Endodermal cell (in vitro differentiated cells): ENCODE results near the gene LGALS12. TPM values are rescaled to one million over a fixed set of nuclear protein-coding genes. Genes with fewer than 3 reads are reported as not detected.

Experiments
- DNase-seq: peaks from one replicate; pipeline ENCODE4 v3.0.0-alpha.2; 2017
- H3K27ac ChIP-seq: 2 replicates; pipeline ENCODE4 v1.5.1; 2013; ENCODE audit warnings: mild to moderate bottlenecking, low read depth, low read length, moderate library complexity
- H3K27me3 ChIP-seq: 2 replicates; pipeline ENCODE4 v1.6.1; 2013; ENCODE audit warnings: mild to moderate bottlenecking, low read length, moderate library complexity; ENCODE audit not compliant: insufficient read depth, control insufficient read depth, poor library complexity, severe bottlenecking
- H3K36me3 ChIP-seq: 2 replicates; pipeline ENCODE4 v1.7.0; 2013; ENCODE audit warnings: mild to moderate bottlenecking, low read length, moderate library complexity; ENCODE audit not compliant: control insufficient read depth, insufficient read depth
- H3K4me1 ChIP-seq: one replicate; pipeline ENCODE4 v1.7.0; 2013; ENCODE audit warnings: low read length; ENCODE audit not compliant: control insufficient read depth, insufficient read depth
- H3K4me3 ChIP-seq: 2 replicates; pipeline ENCODE4 v1.5.1; 2013; ENCODE audit warnings: mild to moderate bottlenecking, low read length, moderate library complexity
- H3K9ac ChIP-seq: 2 replicates; pipeline ENCODE4 v1.6.1; 2013; ENCODE audit warnings: mild to moderate bottlenecking, low read length, moderate library complexity; ENCODE audit not compliant: poor library complexity, severe bottlenecking; ENCODE audit errors: extremely low read depth
- H3K9me3 ChIP-seq: 2 replicates; pipeline ENCODE4 v1.6.1; 2013; ENCODE audit warnings: mild to moderate bottlenecking, low read length, moderate library complexity; ENCODE audit not compliant: control insufficient read depth
- H3K27ac Mint-ChIP-seq: 2 replicates; pipeline ENCODE4 v1.8.0; 2020; ENCODE audit warnings: mixed read lengths
- H3K27me3 Mint-ChIP-seq: 2 replicates; pipeline ENCODE4 v1.8.0; 2021; ENCODE audit warnings: mild to moderate bottlenecking, mixed read lengths; ENCODE audit not compliant: insufficient read depth
- H3K36me3 Mint-ChIP-seq: 2 replicates; pipeline ENCODE4 v1.8.0; 2020; ENCODE audit warnings: low read depth, mixed read lengths
- H3K4me1 Mint-ChIP-seq: 2 replicates; pipeline ENCODE4 v1.8.0; 2020; ENCODE audit warnings: mixed read lengths
- H3K4me3 Mint-ChIP-seq: 2 replicates; pipeline ENCODE4 v1.8.0; 2020; ENCODE audit warnings: mild to moderate bottlenecking, moderate library complexity, mixed read lengths
- H3K9me3 Mint-ChIP-seq: 2 replicates; pipeline ENCODE4 v1.8.0; 2020; ENCODE audit warnings: mild to moderate bottlenecking, mixed read lengths
- CTCF ChIP-seq: fragments of 200-600 bp; sonication (generic); conservative IDR thresholded peaks from 2 replicates; pipeline ENCODE4 v1.5.0; 2021; ENCODE audit warnings: antibody characterized with exemption, mild to moderate bottlenecking
- WGBS, 2 experiments: methylation state at CpG; one replicate each; pipeline versions ENCODE4 v1.1.5 to v1.1.7; 2013; ENCODE audit warnings: missing lambda C conversion rate in 2 of 2, mixed read lengths in 1 of 2; ENCODE audit not compliant: insufficient coverage in 1 of 2, insufficient read length in 1 of 2; 5-methylcytosine and 5-hydroxymethylcytosine counted together
- total RNA-seq, 2 donors: library from RNA; stranded (reverse); fragmentation: NEBNext Ultra II Directional in 1 of 2; extraction: Animal tissue kit (Norgen Biotek cat#: 25700) in 1 of 2; gene quantifications; 2 replicates in 1 of 2; 3 replicates in 1 of 2; pipeline ENCODE4 v1.2.1, GENCODE V29; 2021

The LGALS12 gene
- total RNA-seq, 2 donors from 2014 or later, result 6.7 to 15.9 TPM

- no peaks in the 10 kb centered on the region for H3K27me3 ChIP-seq
- H3K9ac ChIP-seq, result no peak overlapping the region
- Mint-ChIP-seq H3K27ac (peak overlapping the region; percentile 80), H3K4me3 (peak overlapping the region; percentile 50), H3K27me3 (no peaks in the 10 kb centered on the region), H3K36me3 (peaks cover 6% of the 10 kb centered on the region), H3K4me1 (peaks cover 45% of the 10 kb centered on the region), H3K9me3 (peaks cover 4% of the 10 kb centered on the region)
- H3K4me1 ChIP-seq, result peaks cover 3% of the 10 kb centered on the region
- no peak overlapping the region for H3K4me3 ChIP-seq
- DNase-seq, result no peak
- no peak overlapping the region for H3K27ac ChIP-seq
- no peak for TF ChIP-seq CTCF
- H3K9me3 ChIP-seq, result peaks cover 24% of the 10 kb centered on the region
- H3K36me3 ChIP-seq, result no peaks in the 10 kb centered on the region
- WGBS, 2 experiments, result 94 to 100% methylated on average over 1 to 2 of the region's 2 CpGs
These were observed 1.6 kb downstream of the LGALS12 start for GRCh38 chr11:63507511-63507910.

- Histone ChIP-seq H3K4me3 (no peak overlapping the region), H3K27ac (no peak overlapping the region), H3K4me1 (peaks cover 3% of the 10 kb centered on the region), H3K36me3 (no peaks in the 10 kb centered on the region), H3K27me3 (no peaks in the 10 kb centered on the region), H3K9ac (no peak overlapping the region), H3K9me3 (peaks cover 20% of the 10 kb centered on the region)
- TF ChIP-seq CTCF, result peak; percentile 86
- H3K27me3 Mint-ChIP-seq, result no peaks in the 10 kb centered on the region
- no peak overlapping the region for H3K4me3 Mint-ChIP-seq
- H3K9me3 Mint-ChIP-seq, result peaks cover 4% of the 10 kb centered on the region
- no peak overlapping the region for H3K27ac Mint-ChIP-seq
- peak; percentile 92 for DNase-seq
- 83% methylated on average over 3 of the region's 3 CpGs; no CpG with 5 or more reads in 1 of the 2 experiments for WGBS, 2 experiments
- peaks cover 10% of the 10 kb centered on the region for H3K36me3 Mint-ChIP-seq
- peaks cover 40% of the 10 kb centered on the region for H3K4me1 Mint-ChIP-seq
These were observed 2.1 kb downstream of the LGALS12 start for GRCh38 chr11:63508009-63508408.

- Mint-ChIP-seq H3K27me3 (no peaks in the 10 kb centered on the region), H3K27ac (no peak overlapping the region), H3K4me3 (no peak overlapping the region), H3K36me3 (peaks cover 11% of the 10 kb centered on the region), H3K4me1 (peaks cover 32% of the 10 kb centered on the region), H3K9me3 (no peaks in the 10 kb centered on the region)
- Histone ChIP-seq H3K9ac (no peak overlapping the region), H3K4me1 (peaks cover 3% of the 10 kb centered on the region), H3K27me3 (no peaks in the 10 kb centered on the region), H3K27ac (no peak overlapping the region), H3K36me3 (no peaks in the 10 kb centered on the region), H3K4me3 (no peak overlapping the region), H3K9me3 (peaks cover 12% of the 10 kb centered on the region)
- no peak for DNase-seq
- TF ChIP-seq CTCF, result no peak
- 95 to 100% methylated on average over 4 to 12 of the region's 12 CpGs for WGBS, 2 experiments
These were observed 2.9 kb downstream of the LGALS12 start for GRCh38 chr11:63508745-63509144.
